ENCODE measurements around the gene MACROD2.

MACROD2 gene

GRCh38 chr20:15831201-15831600, 1835.9 kb downstream of the MACROD2 start:
- no peak overlapping the region for H3K27ac ChIP-seq
- TF ChIP-seq CTCF (conservative IDR thresholded peaks at IDR 0.05) (no peak), ZFX (IDR thresholded peaks at IDR 0.05) (no peak)

DNA sequence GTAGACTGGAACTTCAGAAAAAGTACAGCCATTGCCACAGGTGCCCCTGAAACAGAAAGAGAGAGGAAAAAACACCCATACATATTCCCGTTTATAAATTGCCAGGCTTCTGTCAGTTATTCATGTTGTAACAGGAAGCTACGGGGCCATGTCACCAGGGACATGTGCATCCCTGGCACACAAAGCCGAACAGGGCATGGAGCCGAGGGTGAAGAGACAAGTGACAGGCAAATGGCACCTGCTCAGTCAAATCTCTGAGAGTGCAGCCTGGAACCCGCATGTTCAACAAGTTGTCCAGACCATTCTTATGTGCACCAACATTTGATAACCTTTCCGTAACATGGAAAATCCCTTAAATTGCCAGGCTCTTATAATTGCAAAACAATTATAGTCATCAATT, 1837.2 kb downstream of the MACROD2 start:
- no peak for TF ChIP-seq ZFX (IDR thresholded peaks at IDR 0.05)
- no peak overlapping the region for H3K27ac ChIP-seq

GRCh38 chr20:15834857-15835256, 1839.5 kb downstream of the MACROD2 start:
- no peak overlapping the region for H3K27ac ChIP-seq
- TF ChIP-seq ZFX (IDR thresholded peaks at IDR 0.05), result no peak
- no peak for TF ChIP-seq CTCF (conservative IDR thresholded peaks at IDR 0.05)

GRCh38 chr20:15835811-15836210, 1840.5 kb downstream of the MACROD2 start:
- TF ChIP-seq CTCF (conservative IDR thresholded peaks at IDR 0.05) (no peak), ZFX (IDR thresholded peaks at IDR 0.05) (no peak)
- no peak overlapping the region for H3K27ac ChIP-seq

DNA sequence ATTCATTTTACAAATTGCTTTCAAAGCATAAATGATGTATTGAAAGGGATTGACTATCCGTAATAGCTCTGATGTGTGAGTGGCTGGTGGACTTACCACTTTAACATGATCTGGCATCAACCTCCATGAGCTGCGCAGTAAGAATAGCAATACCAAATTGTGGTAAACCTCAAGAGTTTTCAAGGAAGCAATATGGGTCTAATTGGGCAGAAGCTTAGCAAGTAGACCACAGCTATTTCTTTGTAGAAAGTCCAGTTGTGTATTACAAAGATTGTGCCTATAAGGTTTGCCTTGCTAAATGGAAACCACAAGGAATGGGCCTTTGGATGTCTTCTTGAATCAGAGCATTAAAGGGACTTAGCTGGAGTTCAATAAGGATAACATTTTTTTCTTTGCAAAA, 1841.3 kb downstream of the MACROD2 start:
- H3K27ac ChIP-seq, result no peak overlapping the region
- TF ChIP-seq ZFX (IDR thresholded peaks at IDR 0.05) (no peak), CTCF (conservative IDR thresholded peaks at IDR 0.05) (no peak)

DNA sequence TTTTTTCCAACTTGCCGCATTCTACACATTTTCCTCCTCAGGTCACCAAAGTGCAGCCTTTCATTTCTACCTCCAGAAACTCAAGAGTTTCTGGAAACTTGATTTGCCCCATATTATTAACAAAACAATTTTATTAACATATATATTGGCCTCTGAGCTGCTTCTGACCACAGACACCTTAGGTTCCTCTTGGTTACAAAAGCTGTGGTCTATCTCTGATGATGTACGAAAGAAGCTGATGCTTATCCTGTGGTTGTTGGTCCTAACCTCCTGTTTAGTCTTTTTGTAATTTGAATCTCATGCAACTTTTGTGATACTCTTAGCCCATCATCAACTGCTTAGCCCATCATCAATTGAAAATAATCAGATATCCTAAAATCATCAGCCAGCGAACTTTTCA, 1842.2 kb downstream of the MACROD2 start:
- no peak overlapping the region for H3K27ac ChIP-seq
- TF ChIP-seq CTCF (conservative IDR thresholded peaks at IDR 0.05) (no peak), ZFX (IDR thresholded peaks at IDR 0.05) (no peak)

- no peak for TF ChIP-seq CTCF (conservative IDR thresholded peaks at IDR 0.05)
- TF ChIP-seq ZFX (IDR thresholded peaks at IDR 0.05), result no peak
- no peak overlapping the region for H3K27ac ChIP-seq
Observed at GRCh38 chr20:15838466-15838865, 1843.2 kb downstream of the MACROD2 start.

GRCh38 chr20:15840636-15841301, 1845.5 kb downstream of the MACROD2 start:
- H3K27ac ChIP-seq, result no peak overlapping the region
- TF ChIP-seq ZFX (IDR thresholded peaks at IDR 0.05), result no peak
